Smooth muscle cell (in vitro differentiated cells): ENCODE measurements around the gene IL2RG. TPM values are rescaled to one million over a fixed set of nuclear protein-coding genes. Genes with fewer than 3 reads are reported as not detected.
A peak's percentile ranks its signal among the peaks of the same experiment; 100 is the strongest.

Experiments used
- DNase-seq: peaks from one replicate; lab custom pipeline; 2025; ENCODE audit not compliant: unreplicated experiment; lab: John Stamatoyannopoulos, UW
- H2AFZ ChIP-seq: fragments of 200-600 bp; sonication (generic); 2 replicates; pipeline ENCODE4 v1.6.0; 2016; ENCODE audit warnings: antibody characterized with exemption, low read depth, mild to moderate bottlenecking
- H3F3A ChIP-seq: fragments of 200-600 bp; sonication (generic); 2 replicates; pipeline ENCODE4 v1.6.0; 2017; ENCODE audit warnings: antibody characterized with exemption, low read depth
- H3K27ac ChIP-seq: fragments of 200-600 bp; sonication (generic); 2 replicates; pipeline ENCODE4 v1.5.1; 2016; ENCODE audit warnings: low read depth, mild to moderate bottlenecking
- H3K27me3 ChIP-seq: fragments of 200-600 bp; sonication (generic); 2 replicates; pipeline ENCODE4 v1.6.1; 2016; ENCODE audit warnings: low read depth, mild to moderate bottlenecking
- H3K36me3 ChIP-seq: fragments of 200-600 bp; sonication (generic); 2 replicates; pipeline ENCODE4 v1.5.1; 2016; ENCODE audit warnings: low read depth
- H3K4me1 ChIP-seq: fragments of 200-600 bp; sonication (generic); 2 replicates; pipeline ENCODE4 v1.5.1; 2016; ENCODE audit warnings: low read depth
- H3K4me2 ChIP-seq: fragments of 200-600 bp; sonication (generic); 2 replicates; pipeline ENCODE4 v1.6.0; 2016; ENCODE audit warnings: mild to moderate bottlenecking
- H3K4me3 ChIP-seq: fragments of 200-600 bp; sonication (generic); 2 replicates; pipeline ENCODE4 v1.5.1; 2016; ENCODE audit warnings: mild to moderate bottlenecking
- H3K79me2 ChIP-seq: fragments of 200-600 bp; sonication (generic); 2 replicates; pipeline ENCODE4 v1.6.0; 2016; ENCODE audit warnings: low read depth, mild to moderate bottlenecking
- H3K9ac ChIP-seq: fragments of 200-600 bp; sonication (generic); 2 replicates; pipeline ENCODE4 v1.6.0; 2016; ENCODE audit warnings: low read depth
- H3K9me3 ChIP-seq: fragments of 200-600 bp; sonication (generic); replicated peaks from 2 replicates; pipeline ENCODE4 v1.5.1; 2016; ENCODE audit warnings: low read depth
- H4K20me1 ChIP-seq: fragments of 200-600 bp; sonication (generic); 2 replicates; pipeline ENCODE4 v1.6.0; 2016; ENCODE audit warnings: low read depth
- WGBS: methylation state at CpG from one replicate; pipeline ENCODE4 v1.1.7; 2016; ENCODE audit warnings: low lambda C conversion rate; 5-methylcytosine and 5-hydroxymethylcytosine counted together
- polyA plus RNA-seq: library from polyadenylated mRNA; unstranded; fragments of >200 nt; fragmentation: Nextera tagmentation; extraction: Ambion mirVana; gene quantifications from 2 replicates; pipeline ENCODE4 v1.2.1, GENCODE V29; 2016
- total RNA-seq: library from RNA; depleted of rRNA; stranded (reverse); fragments of >200 nt; gene quantifications from 2 replicates; pipeline ENCODE4 v1.2.3, GENCODE V29; 2014
- TF ChIP-seq, protein P1 (sequence below): fragments of 200-600 bp; sonication (generic); IDR thresholded peaks from 2 replicates; pipeline ENCODE4 v1.5.1; 2017; ENCODE audit warnings: borderline replicate concordance, mild to moderate bottlenecking, antibody characterized with exemption; ENCODE audit not compliant: insufficient read depth, poor library complexity, severe bottlenecking

IL2RG gene
- total and polyA plus RNA-seq, 2 experiments from 2014 or later, result not detected

DNA sequence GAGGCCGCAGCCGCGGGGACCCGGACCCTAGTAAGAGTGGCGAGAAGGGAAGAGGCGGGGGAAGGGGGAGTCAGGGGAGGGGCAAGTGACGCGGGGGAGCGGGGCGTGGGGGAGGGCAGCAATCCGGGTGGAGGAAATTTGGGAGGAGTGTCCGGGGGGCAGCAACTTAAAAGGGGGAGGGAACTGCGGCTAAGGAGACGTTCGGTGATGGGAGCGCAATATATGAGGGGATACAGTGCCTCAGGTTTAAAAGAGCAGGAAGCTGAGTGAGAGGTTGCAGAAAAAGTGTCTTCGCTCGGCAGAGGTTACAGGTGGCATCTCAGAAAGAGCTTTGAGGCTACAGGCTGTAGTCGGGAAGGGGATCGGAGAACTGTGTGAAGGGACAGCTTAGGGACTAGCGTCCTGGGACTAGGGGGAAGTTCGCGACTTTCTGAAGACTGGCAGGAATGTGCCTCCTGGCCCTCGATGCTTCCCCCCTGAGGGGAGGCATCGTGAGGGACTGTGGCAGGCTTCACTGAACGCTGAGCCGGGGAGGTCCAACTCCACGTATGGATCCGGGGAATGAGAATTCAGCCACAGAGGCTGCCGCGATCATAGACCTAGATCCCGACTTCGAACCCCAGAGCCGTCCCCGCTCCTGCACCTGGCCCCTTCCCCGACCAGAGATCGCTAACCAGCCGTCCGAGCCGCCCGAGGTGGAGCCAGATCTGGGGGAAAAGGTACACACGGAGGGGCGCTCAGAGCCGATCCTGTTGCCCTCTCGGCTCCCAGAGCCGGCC, 15.2 kb downstream of the IL2RG start:
- 36% methylated on average over 34 of the region's 46 CpGs for WGBS
- peak overlapping the region; percentile 54 for H2AFZ ChIP-seq
- H3K79me2 ChIP-seq, result no peaks in the 10 kb centered on the region
- H3K9me3 ChIP-seq, result no peaks in the 10 kb centered on the region
- no peak for DNase-seq
- no peaks in the 10 kb centered on the region for H3K4me1 ChIP-seq
- no peaks in the 10 kb centered on the region for H3K27me3 ChIP-seq
- H3K4me3 ChIP-seq, result peak overlapping the region; percentile 61
- no peaks in the 10 kb centered on the region for H3K36me3 ChIP-seq
- TF ChIP-seq, protein P1, sequence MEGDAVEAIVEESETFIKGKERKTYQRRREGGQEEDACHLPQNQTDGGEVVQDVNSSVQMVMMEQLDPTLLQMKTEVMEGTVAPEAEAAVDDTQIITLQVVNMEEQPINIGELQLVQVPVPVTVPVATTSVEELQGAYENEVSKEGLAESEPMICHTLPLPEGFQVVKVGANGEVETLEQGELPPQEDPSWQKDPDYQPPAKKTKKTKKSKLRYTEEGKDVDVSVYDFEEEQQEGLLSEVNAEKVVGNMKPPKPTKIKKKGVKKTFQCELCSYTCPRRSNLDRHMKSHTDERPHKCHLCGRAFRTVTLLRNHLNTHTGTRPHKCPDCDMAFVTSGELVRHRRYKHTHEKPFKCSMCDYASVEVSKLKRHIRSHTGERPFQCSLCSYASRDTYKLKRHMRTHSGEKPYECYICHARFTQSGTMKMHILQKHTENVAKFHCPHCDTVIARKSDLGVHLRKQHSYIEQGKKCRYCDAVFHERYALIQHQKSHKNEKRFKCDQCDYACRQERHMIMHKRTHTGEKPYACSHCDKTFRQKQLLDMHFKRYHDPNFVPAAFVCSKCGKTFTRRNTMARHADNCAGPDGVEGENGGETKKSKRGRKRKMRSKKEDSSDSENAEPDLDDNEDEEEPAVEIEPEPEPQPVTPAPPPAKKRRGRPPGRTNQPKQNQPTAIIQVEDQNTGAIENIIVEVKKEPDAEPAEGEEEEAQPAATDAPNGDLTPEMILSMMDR, result no peak
- no peak overlapping the region for H3K27ac ChIP-seq
- H3K4me2 ChIP-seq, result peak overlapping the region; percentile 87
- H3K9ac ChIP-seq, result no peak overlapping the region
- H3F3A ChIP-seq, result no peaks in the 10 kb centered on the region
- no peaks in the 10 kb centered on the region for H4K20me1 ChIP-seq

DNA sequence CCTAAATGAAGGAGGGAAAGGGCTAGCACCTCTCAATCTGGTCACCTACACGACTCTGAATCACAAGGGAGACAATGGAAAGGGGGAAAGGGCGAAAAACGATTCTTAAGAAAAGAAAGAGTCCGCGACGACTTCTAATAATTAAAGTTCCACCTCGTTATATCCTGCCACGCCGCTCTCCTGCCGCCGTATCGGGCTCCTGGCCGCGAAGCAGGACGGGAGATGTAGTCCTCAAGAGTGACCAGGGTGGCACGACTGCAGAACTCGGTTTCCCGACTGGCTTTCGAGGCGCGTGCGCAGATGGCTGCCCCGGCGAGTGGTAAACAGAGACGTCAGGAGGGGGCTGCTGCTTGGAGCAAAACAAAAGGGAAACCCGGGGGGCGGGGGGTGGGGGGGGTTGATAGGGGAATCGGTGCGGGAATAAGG, 15.8 kb downstream of the IL2RG start, which contains the start of gene FOXO4:
TSS of gene FOXO4 (plus strand) at position 297 of the 426 bp plus-strand sequence. CDS start 678 bp downstream, outside the sequence.
- Histone ChIP-seq H3K4me2 (peak within 1 kb of the TSS; percentile 87), H3K9me3 (no peaks in the 10 kb centered on the region), H3K36me3 (no peaks in the 10 kb centered on the region), H3F3A (no peaks in the 10 kb centered on the region), H3K4me3 (peak within 1 kb of the TSS; percentile 61), H3K9ac (no peak within 1 kb of the TSS), H3K27ac (no peak within 1 kb of the TSS), H2AFZ (peak within 1 kb of the TSS; percentile 95), H3K79me2 (no peaks in the 10 kb centered on the region), H3K4me1 (no peaks in the 10 kb centered on the region), H3K27me3 (no peaks in the 10 kb centered on the region), H4K20me1 (no peaks in the 10 kb centered on the region)
- peak; percentile 40 for DNase-seq
- 49% methylated on average over 29 of the region's 29 CpGs for WGBS
- TF ChIP-seq, protein P1, result no peak

DNA sequence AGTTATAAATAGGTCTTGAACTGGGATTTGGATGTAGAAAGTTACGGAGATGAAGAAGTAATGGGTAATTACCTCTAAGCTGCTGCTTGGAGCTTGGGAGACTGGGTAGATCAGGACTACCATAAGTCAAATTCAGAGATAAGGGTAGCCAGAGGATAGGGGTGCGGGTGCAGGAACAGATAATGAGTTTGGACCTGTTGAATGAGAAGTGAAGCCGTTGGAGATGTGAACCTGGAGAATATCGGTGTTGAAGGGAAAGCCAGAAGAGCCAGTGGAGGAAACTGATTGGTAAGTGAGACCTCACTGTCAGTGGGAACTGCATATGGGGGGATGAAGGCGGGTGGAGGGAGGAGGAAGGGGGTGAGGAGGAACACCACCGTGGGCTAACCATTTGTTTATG, 16.3 kb downstream of the IL2RG start:
- WGBS, result 35% methylated on average over 6 of the region's 6 CpGs
- TF ChIP-seq, protein P1, result no peak
- no peaks in the 10 kb centered on the region for H3K9me3 ChIP-seq

More for the DNA sequence above, 16.3 kb downstream of the IL2RG start:
- Histone ChIP-seq H3K4me1 (no peaks in the 10 kb centered on the region), H3K4me3 (peak overlapping the region; percentile 61), H3K36me3 (no peaks in the 10 kb centered on the region), H3K79me2 (no peaks in the 10 kb centered on the region), H3K9ac (no peak overlapping the region), H3F3A (no peaks in the 10 kb centered on the region), H3K4me2 (peak overlapping the region; percentile 87), H3K27me3 (no peaks in the 10 kb centered on the region), H4K20me1 (no peaks in the 10 kb centered on the region), H3K27ac (no peak overlapping the region), H2AFZ (peak overlapping the region; percentile 95)
- DNase-seq, result no peak
